GM18511 (cell line): Measurements from ENCODE around the gene INPP5E.
A peak's percentile ranks its signal among the peaks of the same experiment; 100 is the strongest.
"Not testable (repeated sequence)": the region's sequence is repeated elsewhere in the genome, so short reads cannot be mapped to it uniquely, and the experiment has no call there.

Experiments
- ATAC-seq: cut with Tn5 transposase; IDR thresholded peaks from one replicate; pipeline ENCODE4 v1.9.1; 2021; ENCODE audit warnings: mild to moderate bottlenecking, moderate library complexity; ENCODE audit not compliant: unreplicated experiment

INPP5E gene

DNA sequence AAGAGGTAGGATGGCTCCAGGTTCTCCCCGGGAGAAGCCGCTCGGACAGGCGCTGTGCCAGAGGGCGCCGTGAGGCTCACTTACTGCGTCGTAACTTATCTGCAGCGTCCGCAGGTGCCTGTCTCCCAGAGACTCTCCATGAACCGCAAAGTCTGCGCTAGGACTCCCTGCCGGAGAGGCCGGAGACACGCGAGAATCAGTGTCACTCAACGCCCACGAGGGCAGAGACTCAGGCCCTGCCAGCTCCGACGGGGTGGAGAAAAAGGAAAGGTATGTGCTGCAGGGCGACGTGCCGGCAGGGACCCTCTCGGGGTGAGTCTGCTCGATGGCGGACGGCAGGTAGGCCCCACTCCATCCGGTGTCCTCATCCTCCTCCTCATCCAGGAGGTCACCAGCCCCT, 32.6 kb downstream of the INPP5E start:
- not testable (repeated sequence) for ATAC-seq

DNA sequence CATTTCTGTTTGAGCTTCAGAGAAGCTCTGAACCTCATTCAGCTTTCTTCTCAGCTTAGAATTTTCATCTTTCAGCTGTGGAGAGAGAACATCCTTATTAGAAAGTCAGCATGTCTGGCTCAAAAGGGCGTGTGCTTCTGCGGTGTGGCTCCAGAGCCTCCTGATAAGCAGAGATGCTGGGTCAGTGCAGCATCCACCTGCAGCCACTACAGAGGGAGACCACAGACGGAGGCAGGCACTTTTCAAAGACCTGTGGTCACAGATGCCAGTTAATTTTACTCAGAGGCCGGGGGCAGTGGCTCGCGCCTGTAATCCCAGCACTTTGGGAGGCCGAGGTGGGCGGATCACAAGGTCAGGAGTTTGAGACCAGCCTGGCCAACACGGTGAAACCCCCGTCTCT, 33.7 kb downstream of the INPP5E start:
- not testable (repeated sequence) for ATAC-seq

DNA sequence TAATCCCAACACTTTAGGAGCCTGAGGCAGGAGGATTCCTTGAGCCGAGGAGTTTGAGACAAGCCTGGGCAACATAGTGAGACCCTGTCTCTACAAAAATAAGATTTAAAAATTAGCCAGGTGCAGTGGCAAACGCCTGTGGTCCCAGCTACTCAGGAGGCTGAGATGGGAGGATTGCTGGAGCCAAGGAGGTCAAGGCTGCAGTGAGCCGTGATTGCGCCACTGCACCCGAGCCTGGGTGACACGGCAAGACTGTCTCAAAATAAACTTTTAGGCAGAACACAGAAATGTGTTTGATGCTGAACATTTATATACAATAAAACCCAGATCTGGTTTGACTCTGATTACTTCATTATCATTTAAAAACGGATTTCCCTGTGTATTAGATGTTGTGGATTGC, 34.2 kb downstream of the INPP5E start:
- no peak for ATAC-seq

DNA sequence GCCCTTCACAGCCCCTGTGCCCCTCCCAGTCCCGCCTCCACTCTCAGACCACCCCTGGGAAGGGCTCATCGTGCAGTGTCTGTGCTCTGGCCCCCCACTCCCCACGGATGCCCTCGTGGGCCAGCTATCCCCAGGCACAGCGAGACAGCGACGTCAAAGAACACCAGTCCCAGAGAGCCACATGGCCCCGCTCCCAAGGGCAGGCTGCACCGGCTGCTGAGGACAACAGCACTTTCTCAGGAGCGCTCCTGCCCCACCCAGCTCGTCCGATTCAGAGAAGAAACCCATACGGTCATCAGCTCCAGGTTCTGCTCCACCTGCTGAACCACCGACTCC, 34.9 kb downstream of the INPP5E start:
- ATAC-seq: no peak

DNA sequence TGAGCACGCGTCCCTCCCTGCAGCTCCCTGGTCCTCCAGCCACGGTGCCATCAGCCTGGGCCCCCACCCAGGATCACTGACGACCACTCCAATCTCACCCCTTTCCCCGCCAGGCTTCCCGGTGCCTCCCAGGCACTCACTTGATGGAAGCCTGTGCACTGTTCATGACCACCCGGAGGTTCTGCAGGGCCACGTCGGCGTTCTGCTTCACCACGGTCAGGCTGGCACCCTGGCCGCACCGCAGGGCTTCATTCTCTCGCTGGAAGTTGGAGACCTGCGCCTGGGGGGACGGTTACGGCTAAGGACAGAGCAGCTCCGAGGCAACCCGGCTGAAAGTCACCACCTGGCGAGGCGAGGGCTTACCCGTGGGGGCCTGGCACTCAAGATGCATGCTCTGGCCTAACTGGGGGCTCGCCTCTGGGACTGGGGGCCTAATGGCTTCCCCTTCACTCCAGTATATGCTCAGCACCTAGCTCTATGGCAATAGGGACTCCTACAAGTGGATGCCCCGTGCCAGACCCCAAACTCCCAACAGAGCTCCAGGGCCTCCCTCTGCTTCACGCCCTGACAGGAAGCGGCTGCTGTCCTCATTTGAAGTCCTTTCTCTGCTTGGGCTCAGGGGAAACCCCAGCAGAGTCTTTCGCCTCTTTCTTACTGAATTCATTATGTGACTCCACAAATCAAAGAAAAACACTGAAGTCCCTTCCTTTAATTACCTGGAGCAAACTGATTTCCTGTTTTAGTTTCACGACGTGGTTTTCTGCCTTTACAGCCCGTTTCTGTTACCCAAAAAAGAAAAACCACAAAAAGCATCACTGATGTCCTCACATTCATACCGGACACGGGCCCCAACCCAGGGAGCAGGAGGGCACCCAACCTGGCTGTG, 35.5 kb downstream of the INPP5E start:
- ATAC-seq: no peak

DNA sequence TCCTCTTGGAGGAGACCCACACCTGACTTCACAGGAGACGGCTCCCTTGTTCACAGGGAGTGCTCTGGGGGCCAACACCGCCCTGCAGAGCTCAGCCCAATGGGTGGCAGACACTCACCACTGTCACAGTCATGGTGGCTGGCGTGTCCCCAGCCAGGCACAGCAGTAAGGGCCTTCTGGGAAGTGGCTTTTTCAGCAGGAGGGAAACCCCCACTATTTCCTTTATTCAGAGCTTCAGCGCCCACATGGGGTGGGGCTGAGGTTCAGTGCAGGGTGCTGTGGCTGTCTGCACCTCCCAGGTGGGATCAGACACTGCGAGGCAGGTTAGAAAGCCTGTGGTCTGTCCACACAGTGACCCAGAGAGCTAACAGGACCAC, 36.1 kb downstream of the INPP5E start:
- peak; percentile 51 for ATAC-seq

DNA sequence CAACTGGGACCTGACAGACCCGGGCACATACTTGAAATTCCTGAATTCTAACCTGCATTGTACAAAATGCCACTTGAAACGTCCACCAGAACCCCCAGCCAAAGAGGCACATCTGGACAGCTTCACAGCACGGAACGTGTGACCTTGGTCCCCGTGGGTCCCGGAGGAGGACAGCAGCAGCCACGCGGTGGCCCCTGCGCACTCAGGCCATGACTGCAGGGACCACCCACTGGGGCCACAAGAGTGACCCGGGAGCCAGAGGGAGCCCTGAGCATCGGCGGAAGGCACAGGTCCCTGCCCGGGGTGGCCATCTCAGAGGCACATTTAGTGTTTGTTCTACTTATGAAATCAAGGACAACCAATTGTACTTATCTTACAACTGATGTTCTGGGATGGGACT, 37.6 kb downstream of the INPP5E start:
- no peak for ATAC-seq

DNA sequence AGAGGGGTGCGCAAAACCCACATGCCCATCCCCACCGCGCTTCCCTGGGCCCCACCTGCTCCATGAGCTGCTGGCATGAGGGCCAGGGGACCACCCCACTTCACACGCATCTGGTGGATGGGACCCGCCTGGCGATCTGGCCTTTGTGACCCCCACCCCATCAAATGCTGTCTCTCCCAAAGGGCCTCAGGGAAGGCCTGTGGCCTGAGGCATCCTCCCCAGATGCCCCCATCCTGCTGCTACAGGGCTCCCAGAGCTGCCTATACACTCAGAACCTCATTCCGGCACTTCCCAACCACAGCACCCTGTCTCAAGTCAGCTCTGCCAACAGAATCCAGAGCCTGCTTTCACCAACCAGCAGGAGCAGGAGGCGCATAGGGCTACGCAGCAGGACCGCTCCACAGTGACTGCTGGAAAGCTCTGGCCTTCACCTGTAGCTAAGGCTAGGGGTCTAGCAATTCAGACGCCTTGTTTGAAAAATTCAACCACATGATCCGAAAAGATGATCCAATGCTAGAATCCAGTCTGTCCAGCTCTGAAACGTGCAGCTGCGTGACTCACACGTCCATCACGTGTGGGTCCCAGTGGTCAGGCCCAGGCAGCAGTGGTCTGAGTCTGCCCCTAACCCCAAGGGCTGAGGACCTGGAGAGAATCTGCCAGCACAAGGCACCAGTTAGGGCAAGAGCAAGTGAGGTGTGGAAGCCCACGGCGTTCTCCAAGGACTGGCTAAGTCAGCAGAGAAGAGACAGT, 38.3 kb downstream of the INPP5E start:
- ATAC-seq: no peak

DNA sequence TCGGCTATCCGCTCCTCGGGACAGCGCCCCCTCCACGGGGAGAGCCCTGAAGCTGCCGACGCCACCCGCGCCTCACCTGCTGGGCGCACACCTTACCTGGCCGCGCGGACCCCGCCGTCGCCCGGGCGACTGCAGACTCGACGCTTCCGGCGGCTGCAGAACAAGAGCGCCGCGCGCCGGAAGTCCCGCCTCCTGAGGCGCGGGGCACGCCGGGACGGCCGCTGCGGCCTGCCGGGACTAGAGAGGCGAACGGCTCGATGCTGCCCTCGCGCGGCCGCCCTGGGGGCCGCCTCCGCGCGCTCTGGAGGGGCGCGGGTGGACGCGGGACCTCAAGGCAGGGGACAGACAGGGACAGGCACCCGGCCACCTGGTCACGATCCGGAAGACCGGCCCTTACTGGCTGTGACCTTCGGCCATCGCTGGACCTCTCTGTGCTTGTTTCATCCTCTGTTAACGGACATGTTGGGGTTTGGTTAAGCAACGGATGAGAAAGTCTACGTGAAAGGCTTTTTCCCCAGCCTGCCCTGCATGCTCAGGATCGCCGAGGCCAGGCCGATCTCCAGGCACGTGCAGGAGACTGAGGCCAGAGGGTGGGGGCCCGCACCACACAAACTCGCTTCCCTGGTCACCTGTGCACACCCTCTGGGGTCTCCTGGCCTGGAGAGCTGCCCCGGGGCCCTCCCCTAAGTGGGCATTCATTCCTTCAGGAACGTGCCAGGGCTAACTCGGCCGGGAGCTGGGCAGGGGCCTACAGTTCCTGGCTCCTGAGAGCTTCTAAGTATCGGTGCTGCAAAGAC, 39.4 kb downstream of the INPP5E start, which contains the start of gene SNAPC4:
TSS of gene SNAPC4 (minus strand) at position 133 of the 797 bp plus-strand sequence. CDS start 1,742 bp downstream, outside the sequence.
- ATAC-seq: peak; percentile 70

DNA sequence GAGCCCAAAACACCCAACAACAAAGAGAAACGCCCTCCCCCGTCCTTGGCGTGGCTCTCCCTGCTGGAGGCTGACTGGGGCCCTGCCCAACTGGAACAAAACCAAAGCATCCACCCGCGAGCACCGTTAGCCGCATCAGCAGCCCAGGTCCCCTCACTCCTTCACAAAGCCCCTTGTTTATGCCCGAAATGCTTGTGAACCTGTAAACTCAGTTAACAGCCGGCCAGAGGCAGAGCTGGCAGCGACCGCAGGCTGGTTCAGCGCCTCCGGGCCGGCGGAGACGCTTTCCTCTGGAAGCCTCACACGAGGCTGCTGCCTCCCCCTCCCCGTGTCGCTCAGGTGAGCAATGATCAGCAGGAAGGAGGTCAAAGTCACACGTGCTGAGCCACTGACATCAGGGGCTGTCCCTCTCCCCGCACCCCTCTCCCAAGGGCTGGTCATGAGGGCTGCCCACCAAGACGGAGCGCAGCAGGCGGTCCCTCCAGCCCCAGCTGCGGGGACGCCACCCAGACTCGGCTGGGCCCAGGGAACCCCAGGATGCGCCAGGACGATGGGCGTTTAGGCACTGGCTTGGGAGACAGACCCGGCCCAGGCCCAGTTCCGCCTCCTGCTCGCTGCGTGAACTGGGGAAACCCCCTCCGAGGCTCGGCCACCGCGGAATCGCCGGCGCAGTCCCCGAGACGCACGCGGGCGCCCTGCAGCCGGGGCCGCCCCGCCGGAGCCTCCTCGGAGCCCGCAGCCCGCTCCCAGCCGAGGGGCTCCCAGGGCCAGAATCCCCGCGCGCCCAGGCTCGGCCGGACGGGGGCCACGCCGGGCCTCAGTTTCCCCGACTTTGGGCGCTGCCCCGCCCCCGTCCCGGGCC, 40.2 kb downstream of the INPP5E start:
- peak; percentile 27 for ATAC-seq

DNA sequence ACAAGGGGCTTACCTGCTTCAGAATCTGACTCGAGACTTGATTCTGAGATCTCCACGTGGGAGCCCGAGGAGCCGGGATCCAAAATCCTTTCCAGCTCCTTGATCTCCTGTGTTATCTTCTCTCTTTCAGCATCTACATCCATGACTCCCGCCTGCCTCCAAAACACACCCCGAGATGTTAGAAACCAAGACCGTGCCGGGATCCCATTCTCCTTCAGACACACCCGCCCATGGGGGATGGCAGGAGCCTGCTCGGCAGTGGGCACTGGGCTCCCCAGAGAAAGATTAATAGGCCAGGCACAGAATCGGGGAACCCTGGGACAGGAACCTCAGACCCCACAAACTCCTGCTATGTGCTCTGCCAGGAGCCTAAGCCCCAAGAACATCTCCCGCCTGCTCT, 41.4 kb downstream of the INPP5E start:
- ATAC-seq: no peak

DNA sequence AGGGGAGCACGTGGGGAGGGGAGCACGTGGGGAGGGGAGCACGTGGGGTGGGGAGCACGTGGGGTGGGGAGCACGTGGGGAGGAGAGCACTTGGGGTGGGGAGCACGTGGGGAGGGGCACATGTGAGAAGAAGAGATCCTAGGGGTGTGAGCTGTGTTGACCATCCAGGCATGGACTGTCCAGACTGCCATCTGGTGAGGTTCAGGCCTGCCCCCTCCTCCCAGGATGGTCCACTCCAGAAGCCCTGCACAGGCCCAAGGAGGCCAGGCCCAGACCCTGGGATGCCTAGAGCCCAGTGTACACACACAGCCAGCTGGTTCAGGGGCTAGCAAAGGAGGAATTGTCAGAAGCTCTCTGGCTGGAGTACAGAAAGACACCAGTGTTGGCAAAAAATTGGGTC, 42.0 kb downstream of the INPP5E start:
- no peak for ATAC-seq

DNA sequence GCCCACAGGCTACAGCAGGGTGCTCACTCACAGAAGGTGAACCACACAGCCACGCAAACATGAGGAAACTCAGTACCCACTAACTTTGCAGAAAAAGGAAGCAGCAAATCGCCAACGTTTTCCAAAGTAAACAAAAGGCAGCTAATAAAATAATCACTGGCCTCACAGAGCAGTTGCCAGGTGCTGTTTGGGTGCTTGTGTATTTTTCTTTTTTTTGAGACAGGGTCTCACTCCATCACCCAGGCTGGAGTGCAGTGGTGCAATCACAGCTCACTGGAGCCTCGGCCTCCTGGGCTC, 43.5 kb downstream of the INPP5E start:
- ATAC-seq: no peak

DNA sequence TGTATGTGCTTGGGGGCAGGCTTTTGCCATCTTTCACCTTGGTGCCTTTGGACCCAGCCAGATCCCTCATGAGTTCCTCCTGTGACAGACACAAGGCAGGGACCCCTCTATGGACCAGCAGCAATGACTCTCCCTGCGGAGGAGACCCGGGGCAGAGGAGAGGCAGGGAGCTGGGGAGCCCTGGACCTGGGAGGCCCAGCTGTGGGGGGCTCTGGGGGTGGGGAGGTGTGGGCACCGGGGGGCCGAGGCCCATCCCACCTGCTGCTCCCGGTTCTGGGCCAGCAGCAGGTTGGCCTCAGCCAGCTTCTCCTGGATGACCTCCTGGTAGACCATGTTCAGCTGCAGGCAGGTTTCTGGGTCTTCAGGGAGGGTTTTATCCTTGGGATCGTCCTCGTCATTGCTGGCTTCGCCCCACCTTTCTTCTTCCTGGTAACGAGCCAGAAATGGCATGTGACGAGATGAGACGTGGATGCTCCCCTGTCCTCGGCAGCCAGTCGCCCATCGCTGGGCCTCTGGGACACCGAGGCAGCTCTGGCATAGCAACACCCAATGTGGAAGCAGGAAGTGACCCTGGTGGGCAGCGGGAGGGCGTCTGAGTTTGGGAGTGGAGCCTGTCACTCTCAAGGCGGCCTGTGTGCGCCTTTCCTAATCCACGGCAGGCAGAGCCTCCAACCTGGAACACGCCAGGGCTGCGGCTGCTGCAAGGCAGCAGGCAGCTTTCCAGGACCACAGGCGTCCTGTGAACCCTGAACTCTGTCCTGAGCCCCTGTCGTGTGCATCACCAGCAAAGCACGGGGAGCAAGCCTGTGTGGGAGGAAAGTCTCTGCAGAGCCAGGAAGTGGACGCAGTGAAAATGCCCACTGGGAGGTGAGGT, 44.1 kb downstream of the INPP5E start:
- ATAC-seq: no peak

DNA sequence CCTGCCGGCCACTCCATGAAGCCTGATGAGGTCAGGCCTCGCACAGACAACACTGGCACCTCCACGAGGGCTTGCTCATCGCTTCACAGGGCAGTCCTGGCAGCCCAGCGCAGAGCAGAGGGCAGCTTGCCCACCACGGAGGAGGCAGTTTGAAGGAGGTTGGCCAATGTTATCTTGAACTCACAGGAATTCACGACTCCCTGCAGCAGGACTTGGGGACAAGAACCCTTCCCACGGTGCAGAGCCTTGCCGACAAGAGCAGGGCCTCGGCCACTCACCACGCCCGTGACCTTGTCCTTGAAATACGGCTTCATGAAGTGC, 44.7 kb downstream of the INPP5E start:
- ATAC-seq: no peak

DNA sequence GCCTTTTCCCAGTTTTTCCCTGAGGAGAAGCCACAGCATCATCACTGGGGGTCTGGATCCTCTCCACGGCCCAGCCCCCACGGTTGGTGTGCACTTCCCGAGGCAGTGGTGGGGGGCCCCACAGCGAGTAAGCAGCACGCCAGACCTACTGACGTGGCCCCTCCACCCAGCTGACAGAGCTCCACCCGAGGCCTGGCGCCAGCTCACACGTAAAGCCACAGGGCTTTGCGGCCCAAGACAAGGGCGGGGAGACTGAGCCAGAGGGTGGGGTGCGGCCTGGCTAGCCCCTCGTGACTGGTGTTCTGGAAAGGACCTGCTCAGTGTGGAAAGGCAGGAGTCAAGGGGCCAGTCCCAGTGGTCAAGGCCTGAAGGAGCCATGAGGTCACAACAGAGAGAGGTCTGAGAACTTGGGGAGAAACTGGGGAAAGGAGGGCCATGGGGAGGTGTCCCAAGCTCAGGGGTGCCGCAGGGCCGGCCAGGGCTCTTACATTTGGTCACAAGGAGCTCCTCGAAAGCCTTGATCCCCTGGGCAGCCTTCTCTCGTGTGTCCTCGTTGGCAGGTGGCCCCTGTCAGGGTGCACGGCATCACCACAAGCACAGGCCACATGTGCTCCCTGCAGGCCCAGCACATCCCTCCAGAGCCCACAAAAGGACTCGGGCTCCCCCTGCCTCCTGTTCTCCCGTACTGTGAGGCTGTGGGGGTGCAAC, 45.2 kb downstream of the INPP5E start:
- no peak for ATAC-seq

DNA sequence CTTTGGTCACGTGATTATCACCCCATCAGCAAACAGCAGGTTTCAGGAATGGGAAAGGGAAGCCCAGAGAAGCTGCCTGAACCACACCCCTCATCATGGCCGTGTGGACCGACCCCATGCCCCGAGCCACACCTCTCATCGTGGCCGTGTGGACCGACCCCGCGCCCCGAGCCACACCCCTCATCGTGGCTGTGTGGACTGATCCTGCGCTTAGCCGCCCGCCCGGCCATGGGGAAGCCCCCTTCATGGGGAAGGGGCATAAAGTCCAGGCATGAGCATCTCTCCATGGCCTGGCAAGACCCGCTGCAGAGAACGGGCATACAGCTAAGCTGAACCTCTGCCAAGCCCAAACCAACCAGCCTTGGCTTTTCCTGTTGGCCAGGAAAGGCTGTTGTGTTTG, 46.1 kb downstream of the INPP5E start:
- no peak for ATAC-seq

DNA sequence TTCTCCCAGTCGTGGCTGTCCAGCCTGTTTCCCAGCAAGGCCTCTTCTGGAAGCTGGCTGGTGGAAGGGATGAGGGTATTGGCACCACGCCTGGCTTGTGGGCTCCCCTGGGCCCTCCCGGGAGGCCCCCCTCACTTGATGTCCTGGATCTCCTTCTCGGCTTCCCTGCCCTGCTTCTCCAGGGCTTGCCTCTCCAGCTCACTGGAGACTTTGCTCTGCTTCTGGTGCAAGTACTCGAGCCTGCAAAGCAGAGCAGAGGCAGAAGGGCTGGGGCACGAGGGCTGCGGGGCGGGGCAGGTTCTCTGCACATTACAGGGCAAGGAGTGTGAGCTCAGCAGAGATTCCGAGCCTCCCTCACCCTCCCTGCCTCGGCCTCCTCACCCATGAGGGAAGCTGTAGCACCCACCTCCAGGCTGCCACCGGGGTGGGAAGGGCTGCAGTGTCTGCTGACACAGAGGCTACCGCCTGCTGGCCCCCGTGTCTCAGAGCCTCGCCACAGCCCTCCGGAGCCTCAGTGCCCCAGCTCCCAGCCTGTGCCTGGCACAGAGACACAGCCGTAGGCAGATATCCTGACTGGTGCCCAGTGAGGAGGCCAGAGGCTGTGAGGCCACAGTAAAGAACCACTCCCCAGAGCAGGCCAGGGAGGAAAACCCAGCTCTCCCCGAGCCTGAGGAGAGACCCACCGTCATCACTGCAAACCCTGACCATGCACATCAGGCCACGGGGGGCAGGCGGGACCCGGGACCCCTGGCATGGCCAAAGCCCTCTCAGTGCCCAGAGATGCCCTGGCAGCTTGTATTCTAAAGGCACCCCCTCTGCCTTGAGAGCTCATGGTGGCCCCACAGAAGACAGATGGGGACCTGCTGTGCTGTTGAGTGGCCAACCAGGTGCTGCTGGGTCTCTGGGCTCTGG, 46.9 kb downstream of the INPP5E start:
- no peak for ATAC-seq
